ENCODE data around the gene EREG. TPM values are rescaled to one million over a fixed set of nuclear protein-coding genes. Genes with fewer than 3 reads are reported as not detected.

The EREG gene
- total RNA-seq, 1 experiment from 2014 or later = not detected

DNA sequence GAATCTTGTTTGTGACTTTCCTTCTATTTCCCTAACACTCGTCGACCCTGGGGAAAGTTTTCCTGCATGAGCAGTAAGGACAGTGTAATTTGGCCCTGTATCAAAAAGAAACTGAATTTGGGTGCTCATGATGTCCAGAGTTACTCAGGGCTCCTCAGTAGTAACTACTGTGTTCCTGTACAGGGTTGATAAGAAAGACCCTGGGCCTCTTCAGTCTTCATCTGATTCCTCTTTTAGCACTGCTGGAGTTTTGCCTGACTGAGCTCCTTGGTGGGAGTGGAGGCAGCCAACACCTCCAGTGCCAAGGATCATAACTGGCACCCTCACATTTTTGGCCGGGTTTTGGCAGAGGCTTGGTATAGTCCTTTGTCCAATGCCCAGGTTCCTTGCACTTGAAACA is 72.9 kb downstream of the EREG start:
- H3K9me3 ChIP-seq (ENCODE audit: control insufficient read depth, low read depth, low read length) = no peaks in the 10 kb centered on the region
- no peaks in the 10 kb centered on the region for H3K79me1 ChIP-seq (ENCODE audit: insufficient read depth, low read depth, low read length, poor library complexity, severe bottlenecking)
- H2BK20ac ChIP-seq (ENCODE audit: low read depth, low read length, poor library complexity, severe bottlenecking) = no peak overlapping the region
- H3K14ac ChIP-seq (ENCODE audit: insufficient read depth, low read length) = no peak overlapping the region
- H3K23ac ChIP-seq (ENCODE audit: insufficient read length, low read depth, low read length) = no peak overlapping the region
- no peak overlapping the region for H2BK5ac ChIP-seq (ENCODE audit: insufficient read length, low read length)
- H4K8ac ChIP-seq (replicated peaks; ENCODE audit: insufficient read length, low read depth, low read length) = no peak overlapping the region
- no peak overlapping the region for H4K91ac ChIP-seq (ENCODE audit: insufficient read length, low read depth, low read length)
- Mint-ChIP-seq H3K4me3 (no peak overlapping the region), H3K27me3 (ENCODE audit: low read depth) (peaks cover 1% of the 10 kb centered on the region), H3K27ac (no peak overlapping the region), H3K4me1 (no peaks in the 10 kb centered on the region), H3K36me3 (ENCODE audit: insufficient read depth in 1 of 3, low read depth in 3 of 3) (no peaks in the 10 kb centered on the region), H3K9me3 (no peaks in the 10 kb centered on the region; a peak in 1 of 5 replicates)
- no peak overlapping the region for H2AFZ ChIP-seq (ENCODE audit: low read length)
- H2AK5ac ChIP-seq (ENCODE audit: insufficient read length, low read length) = no peak overlapping the region
- no peak overlapping the region for H3K4ac ChIP-seq (ENCODE audit: low read depth, low read length)
- H2BK120ac ChIP-seq (ENCODE audit: low read depth, low read length, poor library complexity, severe bottlenecking) = no peak overlapping the region
- no peak overlapping the region for H4K5ac ChIP-seq (ENCODE audit: insufficient read length, low read depth, low read length)
- H3K18ac ChIP-seq (ENCODE audit: insufficient read length, low read depth, low read length) = no peak overlapping the region
- H3K27me3 ChIP-seq (ENCODE audit: insufficient read depth, low read length) = no peaks in the 10 kb centered on the region
- no peak for TF ChIP-seq CTCF (conservative IDR thresholded peaks at IDR 0.05)
- H3K56ac ChIP-seq (ENCODE audit: insufficient read length, low read depth, low read length) = no peak overlapping the region
- no peaks in the 10 kb centered on the region for H3K79me2 ChIP-seq (ENCODE audit: insufficient read depth, low read length)
- no peak overlapping the region for H3K27ac ChIP-seq (ENCODE audit: insufficient read length, low read depth, low read length)
- H2BK15ac ChIP-seq (ENCODE audit: low read depth, low read length) = no peak overlapping the region
- no peaks in the 10 kb centered on the region for H4K20me1 ChIP-seq (ENCODE audit: control insufficient read depth, insufficient read depth, insufficient read length)
- no peaks in the 10 kb centered on the region for H3K4me1 ChIP-seq (ENCODE audit: insufficient read depth, low read length)
- H3K23me2 ChIP-seq (ENCODE audit: insufficient read length, low read depth, low read length, poor library complexity, severe bottlenecking) = no peaks in the 10 kb centered on the region
- no CpG with 5 or more reads among the region's 3 CpGs for WGBS (ENCODE audit: extremely low coverage, insufficient read length, low lambda C conversion rate)
- H3K4me2 ChIP-seq (ENCODE audit: insufficient read depth, insufficient read length, low read length) = no peak overlapping the region
- no peak overlapping the region for H2BK12ac ChIP-seq (ENCODE audit: insufficient read length, low read depth, low read length)
- H3T11ph ChIP-seq (ENCODE audit: low read length) = no peak overlapping the region
- DNase-seq = no peak
- H3K9ac ChIP-seq (ENCODE audit: extremely low read depth, insufficient read length, low read length) = no peak overlapping the region

Other genes with a start within 250 kb of the EREG start
- gene MTHFD2L, start 207.0 kb upstream of the EREG start, total RNA-seq (2021) = 10.0 and 11.6 TPM in 2 replicates
- gene EPGN, start 56.7 kb upstream of the EREG start, total RNA-seq (2021) = not detected in 2 replicates
- gene AREG, start 80.0 kb downstream of the EREG start, total RNA-seq (2021) = 0.24 and 0.28 TPM in 2 replicates